Measurements from ENCODE around the gene CDC42SE2.

GRCh38 chr5:131246504-131246903 is 17.3 kb upstream of the CDC42SE2 start:
- TF ChIP-seq POLR2A (IDR thresholded peaks at IDR 0.05), result no peak
- TF ChIP-seq CTCF (IDR thresholded peaks at IDR 0.05), result no peak
